Activated naive CD8-positive, alpha-beta T cell (primary cell): ENCODE measurements around the gene NCKAP5L.

Experiments used
- H3K27ac Mint-ChIP-seq: one replicate; pipeline ENCODE4 v1.8.0; 2021; ENCODE audit warnings: mixed read lengths
- H3K27me3 Mint-ChIP-seq: one replicate; pipeline ENCODE4 v1.8.0; 2021; ENCODE audit warnings: mixed read lengths
- H3K36me3 Mint-ChIP-seq: one replicate; pipeline ENCODE4 v1.8.0; 2021; ENCODE audit warnings: mixed read lengths
- H3K4me1 Mint-ChIP-seq: one replicate; pipeline ENCODE4 v1.8.0; 2021; ENCODE audit warnings: low read depth, mixed read lengths
- H3K4me3 Mint-ChIP-seq: one replicate; pipeline ENCODE4 v1.8.0; 2021; ENCODE audit warnings: mild to moderate bottlenecking, mixed read lengths
- H3K9me3 Mint-ChIP-seq: one replicate; pipeline ENCODE4 v1.8.0; 2021; ENCODE audit warnings: low read depth, mixed read lengths

Gene NCKAP5L

DNA sequence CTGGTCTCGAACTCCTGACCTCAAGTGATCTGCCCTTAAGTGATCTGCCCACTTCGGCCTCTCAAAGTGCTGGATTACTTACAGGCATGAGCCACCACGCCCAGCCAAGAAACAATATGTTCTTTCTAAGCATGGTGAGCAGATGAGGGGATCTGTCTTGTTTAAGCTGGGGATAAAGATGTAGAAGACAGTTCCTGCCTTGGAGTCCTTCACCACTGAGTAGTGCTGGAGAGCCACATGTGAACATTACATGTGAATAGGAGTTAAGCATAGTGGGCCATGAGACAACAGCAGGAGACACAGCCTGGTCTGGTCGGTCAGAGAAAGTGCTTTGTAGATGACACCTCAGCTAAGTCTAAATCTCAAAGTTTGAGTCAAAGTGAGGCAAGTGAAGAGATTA, 60.9 kb downstream of the NCKAP5L start:
- Mint-ChIP-seq H3K27ac (peak overlapping the region; percentile 76), H3K4me3 (no peak overlapping the region), H3K27me3 (no peaks in the 10 kb centered on the region), H3K9me3 (no peaks in the 10 kb centered on the region), H3K36me3 (peaks cover 10% of the 10 kb centered on the region), H3K4me1 (peaks cover 50% of the 10 kb centered on the region)

DNA sequence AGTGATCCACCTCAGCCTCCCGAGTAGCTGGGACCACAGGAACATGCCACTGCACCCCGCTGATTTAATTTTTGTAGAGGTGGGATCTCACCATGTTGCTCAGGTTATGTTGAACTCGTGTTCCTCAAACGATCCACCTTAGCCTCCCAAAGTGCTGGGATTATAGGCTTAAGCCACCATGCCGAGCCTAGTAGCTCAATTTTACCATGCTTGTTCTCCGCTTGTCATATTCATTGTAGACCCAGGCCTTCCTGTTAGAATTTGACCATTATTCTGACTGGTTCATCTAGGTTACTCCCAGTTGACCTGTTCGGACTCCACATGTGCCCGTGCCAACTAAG, 62.1 kb downstream of the NCKAP5L start:
- no peaks in the 10 kb centered on the region for H3K9me3 Mint-ChIP-seq
- no peak overlapping the region for H3K4me3 Mint-ChIP-seq
- peak overlapping the region; percentile 90 for H3K27ac Mint-ChIP-seq
- no peaks in the 10 kb centered on the region for H3K27me3 Mint-ChIP-seq
- H3K36me3 Mint-ChIP-seq, result peaks cover 14% of the 10 kb centered on the region
- peaks cover 62% of the 10 kb centered on the region for H3K4me1 Mint-ChIP-seq

DNA sequence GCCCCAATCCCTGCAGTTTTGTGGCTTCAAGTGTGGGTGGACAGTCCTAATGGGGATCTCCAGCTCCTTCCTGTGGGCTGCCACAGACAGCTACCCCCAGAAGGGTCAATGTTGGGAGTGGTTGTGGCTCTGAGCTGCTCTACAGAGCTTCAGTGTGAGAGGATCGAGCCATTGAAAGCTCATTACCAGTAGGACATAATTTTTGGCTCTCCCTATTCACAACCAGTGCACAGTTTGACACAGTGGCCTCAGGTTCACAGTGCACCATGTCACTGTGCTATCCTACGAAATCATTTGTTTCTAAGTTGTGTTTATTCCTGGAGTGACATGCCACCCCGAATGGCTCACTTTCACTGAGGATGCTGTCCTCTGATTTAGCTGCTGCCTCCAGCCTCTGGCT, 64.1 kb downstream of the NCKAP5L start:
- H3K4me3 Mint-ChIP-seq, result peak overlapping the region; percentile 12
- peaks cover 63% of the 10 kb centered on the region for H3K4me1 Mint-ChIP-seq
- no peaks in the 10 kb centered on the region for H3K27me3 Mint-ChIP-seq
- H3K9me3 Mint-ChIP-seq, result no peaks in the 10 kb centered on the region
- peak overlapping the region; percentile 92 for H3K27ac Mint-ChIP-seq
- H3K36me3 Mint-ChIP-seq, result peaks cover 14% of the 10 kb centered on the region

DNA sequence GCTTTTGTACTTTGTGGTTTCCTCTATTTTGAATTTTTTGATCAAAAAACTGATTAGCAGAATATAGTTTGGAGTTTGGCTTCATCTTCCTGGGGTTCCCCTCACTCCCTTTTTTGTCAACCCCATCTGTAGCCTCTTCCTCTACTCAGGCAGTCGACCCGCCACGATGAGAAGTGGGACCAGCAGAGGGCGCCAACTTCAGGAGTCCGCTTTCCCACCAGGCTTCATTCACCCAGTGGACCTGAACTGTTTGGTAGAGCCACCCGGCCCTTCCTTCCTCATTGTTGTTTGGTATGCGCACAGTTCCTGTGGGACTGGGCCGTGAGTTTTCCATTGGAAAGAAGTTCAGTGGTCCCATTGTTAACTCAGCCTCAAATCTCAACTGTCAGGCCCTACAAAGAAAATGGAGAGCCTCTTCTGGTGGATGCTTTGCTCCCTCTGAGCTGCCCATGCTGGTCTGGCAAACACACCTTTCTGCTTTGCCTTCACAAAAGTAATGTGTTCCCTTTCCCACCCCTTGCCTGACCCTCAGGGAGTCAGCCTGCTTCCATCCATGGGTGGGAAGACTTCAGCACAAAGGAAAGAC, 65.1 kb downstream of the NCKAP5L start:
- peak overlapping the region; percentile 69 for H3K4me3 Mint-ChIP-seq
- no peaks in the 10 kb centered on the region for H3K9me3 Mint-ChIP-seq
- peaks cover 17% of the 10 kb centered on the region for H3K36me3 Mint-ChIP-seq
- H3K27me3 Mint-ChIP-seq, result no peaks in the 10 kb centered on the region
- peak overlapping the region; percentile 92 for H3K27ac Mint-ChIP-seq
- peaks cover 65% of the 10 kb centered on the region for H3K4me1 Mint-ChIP-seq

- Mint-ChIP-seq H3K4me1 (peaks cover 61% of the 10 kb centered on the region), H3K27ac (peak overlapping the region; percentile 92), H3K4me3 (peak overlapping the region; percentile 69), H3K9me3 (no peaks in the 10 kb centered on the region), H3K27me3 (no peaks in the 10 kb centered on the region), H3K36me3 (peaks cover 17% of the 10 kb centered on the region)
Observed at GRCh38 chr12:49762468-49762847, 65.8 kb downstream of the NCKAP5L start.

GRCh38 chr12:49761677-49762467, 66.3 kb downstream of the NCKAP5L start:
- Mint-ChIP-seq H3K27me3 (no peaks in the 10 kb centered on the region), H3K9me3 (no peaks in the 10 kb centered on the region), H3K36me3 (peaks cover 17% of the 10 kb centered on the region), H3K4me1 (peaks cover 58% of the 10 kb centered on the region), H3K27ac (peak overlapping the region; percentile 92), H3K4me3 (peak overlapping the region; percentile 69)

- Mint-ChIP-seq H3K4me1 (peaks cover 84% of the 10 kb centered on the region), H3K27me3 (no peaks in the 10 kb centered on the region), H3K36me3 (peaks cover 13% of the 10 kb centered on the region), H3K4me3 (peak overlapping the region; percentile 81), H3K9me3 (no peaks in the 10 kb centered on the region), H3K27ac (peak overlapping the region; percentile 96)
Observed at GRCh38 chr12:49750996-49751393, 77.2 kb downstream of the NCKAP5L start.

- Mint-ChIP-seq H3K36me3 (peaks cover 10% of the 10 kb centered on the region), H3K27me3 (no peaks in the 10 kb centered on the region), H3K4me3 (peak overlapping the region; percentile 81), H3K27ac (peak overlapping the region; percentile 96), H3K9me3 (no peaks in the 10 kb centered on the region), H3K4me1 (peaks cover 84% of the 10 kb centered on the region)
Observed at GRCh38 chr12:49750027-49750995, 77.9 kb downstream of the NCKAP5L start.

GRCh38 chr12:49748800-49749199, 79.4 kb downstream of the NCKAP5L start:
- peak overlapping the region; percentile 96 for H3K27ac Mint-ChIP-seq
- H3K27me3 Mint-ChIP-seq, result no peaks in the 10 kb centered on the region
- peaks cover 9% of the 10 kb centered on the region for H3K36me3 Mint-ChIP-seq
- H3K4me3 Mint-ChIP-seq, result peak overlapping the region; percentile 81
- H3K9me3 Mint-ChIP-seq, result no peaks in the 10 kb centered on the region
- peaks cover 90% of the 10 kb centered on the region for H3K4me1 Mint-ChIP-seq

GRCh38 chr12:49748306-49748705, 79.9 kb downstream of the NCKAP5L start:
- Mint-ChIP-seq H3K36me3 (peaks cover 7% of the 10 kb centered on the region), H3K4me1 (peaks cover 90% of the 10 kb centered on the region), H3K4me3 (peak overlapping the region; percentile 69), H3K9me3 (no peaks in the 10 kb centered on the region), H3K27me3 (no peaks in the 10 kb centered on the region), H3K27ac (peak overlapping the region; percentile 96)

- H3K36me3 Mint-ChIP-seq, result peaks cover 6% of the 10 kb centered on the region
- peak overlapping the region; percentile 70 for H3K4me3 Mint-ChIP-seq
- H3K9me3 Mint-ChIP-seq, result no peaks in the 10 kb centered on the region
- H3K4me1 Mint-ChIP-seq, result peaks cover 66% of the 10 kb centered on the region
- peak overlapping the region; percentile 81 for H3K27ac Mint-ChIP-seq
- H3K27me3 Mint-ChIP-seq, result no peaks in the 10 kb centered on the region
Observed at GRCh38 chr12:49744363-49744885, 83.8 kb downstream of the NCKAP5L start.

DNA sequence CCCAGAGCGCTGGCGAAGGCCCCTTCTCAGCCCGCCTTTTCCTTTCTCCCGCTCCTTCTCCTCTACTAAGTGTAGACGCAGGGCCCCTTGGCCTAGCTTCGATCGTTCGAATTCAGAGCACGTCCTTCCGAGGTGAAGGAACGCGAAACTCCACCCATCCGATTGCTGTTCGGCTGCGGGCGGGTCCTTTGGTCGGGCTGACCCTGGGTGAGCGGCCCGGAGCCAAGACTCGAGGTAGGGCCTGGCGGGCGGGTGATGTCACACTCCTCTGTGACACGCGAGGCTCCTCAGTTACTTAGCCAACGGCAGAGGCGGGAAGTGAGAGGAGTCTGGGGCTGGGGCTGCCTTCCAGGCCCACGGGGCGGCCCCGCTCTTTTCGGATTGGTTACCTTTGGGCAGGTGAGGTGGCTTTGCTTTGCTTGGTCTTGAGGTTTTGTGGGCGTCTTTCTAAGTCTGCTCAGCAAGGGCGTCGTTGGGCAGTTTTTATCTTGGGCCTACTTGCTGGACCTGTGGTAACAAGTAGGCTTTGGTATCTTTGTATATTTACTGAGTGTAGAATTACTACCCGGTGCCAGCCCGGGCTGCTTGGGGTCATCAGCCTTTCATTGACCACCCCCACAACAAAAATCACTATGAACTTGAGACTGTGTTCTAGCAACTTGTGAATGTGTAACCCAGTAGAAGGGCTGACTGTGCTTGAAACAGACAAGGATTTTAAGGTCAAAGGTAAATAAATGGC, 86.2 kb downstream of the NCKAP5L start:
- H3K27me3 Mint-ChIP-seq, result no peaks in the 10 kb centered on the region

More for the DNA sequence above, 86.2 kb downstream of the NCKAP5L start:
- Mint-ChIP-seq H3K4me3 (peak overlapping the region; percentile 93), H3K36me3 (peaks cover 5% of the 10 kb centered on the region), H3K4me1 (peaks cover 45% of the 10 kb centered on the region), H3K9me3 (no peaks in the 10 kb centered on the region), H3K27ac (peak overlapping the region; percentile 100)
